ENCODE measurements around the gene FXR2. TPM values are rescaled to one million over a fixed set of nuclear protein-coding genes. Genes with fewer than 3 reads are reported as not detected.
A peak's percentile ranks its signal among the peaks of the same experiment; 100 is the strongest.

Gene FXR2
- total RNA-seq, 1 experiment from 2014 or later = 49.7 TPM

GRCh38 chr17:7579834-7580603 lies 34.7 kb downstream of the FXR2 start:
- ATAC-seq (no peak), DNase-seq (ENCODE audit: low read depth, low spot score) (no peak)
- POLR2A ChIA-PET = interaction anchor here (1.1 to 1.7 kb wide), 3 partner anchors 48 to 107 kb away, joined by 3 to 10 read pairs (median 4); partner anchors contain the start of genes SAT2, TP53 and WRAP53
- H3K27ac ChIP-seq (ENCODE audit: low read depth, low read length) = peak overlapping the region; percentile 66
- no peaks in the 10 kb centered on the region for H3K27me3 ChIP-seq (ENCODE audit: insufficient read depth, low read length)
- no peak for TF ChIP-seq SRF (IDR thresholded peaks at IDR 0.05; ENCODE audit: low read depth)
- no peak for TF ChIP-seq ZBTB33 (IDR thresholded peaks at IDR 0.05; ENCODE audit: extremely low read depth, insufficient replicate concordance, low read length)
- TF ChIP-seq RAD21 (IDR thresholded peaks at IDR 0.05; ENCODE audit: low read depth) = no peak
- no peak for TF ChIP-seq CBX3 (IDR thresholded peaks at IDR 0.05; ENCODE audit: low read depth)
- no peak for TF ChIP-seq FOSL1 (IDR thresholded peaks at IDR 0.05; ENCODE audit: low read depth)
- TF ChIP-seq POLR2AphosphoS5 (IDR thresholded peaks at IDR 0.05; ENCODE audit: low read depth, low read length) = no peak
- TF ChIP-seq CEBPB (IDR thresholded peaks at IDR 0.05; ENCODE audit: low read depth) = no peak
- no peak for TF ChIP-seq TCF7L2 (IDR thresholded peaks at IDR 0.05; ENCODE audit: borderline replicate concordance, extremely low read depth, insufficient read depth, insufficient read length)
- no peak for TF ChIP-seq ELF1 (IDR thresholded peaks at IDR 0.05; ENCODE audit: borderline replicate concordance, low read depth)
- TF ChIP-seq, protein P1, sequence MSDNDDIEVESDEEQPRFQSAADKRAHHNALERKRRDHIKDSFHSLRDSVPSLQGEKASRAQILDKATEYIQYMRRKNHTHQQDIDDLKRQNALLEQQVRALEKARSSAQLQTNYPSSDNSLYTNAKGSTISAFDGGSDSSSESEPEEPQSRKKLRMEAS (IDR thresholded peaks at IDR 0.05) = no peak
- TF ChIP-seq SP1 (IDR thresholded peaks at IDR 0.05; ENCODE audit: low read depth) = no peak
- no peak for TF ChIP-seq YY1 (IDR thresholded peaks at IDR 0.05; ENCODE audit: extremely low read depth, insufficient replicate concordance, low read depth, low read length)
- no peak for TF ChIP-seq POLR2A (IDR thresholded peaks at IDR 0.05; ENCODE audit: borderline replicate concordance, extremely low read depth, insufficient read depth, insufficient read length)
- no peak for TF ChIP-seq JUND (IDR thresholded peaks at IDR 0.05)
- no peak for TF ChIP-seq REST (IDR thresholded peaks at IDR 0.05; ENCODE audit: low read depth)
- TF ChIP-seq ZNF274 (IDR thresholded peaks at IDR 0.05; ENCODE audit: low read depth, low read length) = no peak
- no peak for TF ChIP-seq ZFX (IDR thresholded peaks at IDR 0.05)
- TF ChIP-seq ATF3 (IDR thresholded peaks at IDR 0.05) = no peak
- TF ChIP-seq EZH2 (IDR thresholded peaks at IDR 0.05) = no peak
- H3K9me3 ChIP-seq (ENCODE audit: control insufficient read depth in 1 of 2, insufficient read depth in 1 of 2, low read depth in 1 of 2, low read length in 2 of 2) = no peaks in the 10 kb centered on the region
- H3K9ac ChIP-seq (ENCODE audit: low read length) = peak overlapping the region; percentile 45
- H3K4me1 ChIP-seq (ENCODE audit: control insufficient read depth in 1 of 2, insufficient read depth in 2 of 2, low read length in 2 of 2) = peaks cover 13 to 70% of the 10 kb centered on the region in 2 experiments
- H3K9me2 ChIP-seq (ENCODE audit: insufficient read depth) = no peaks in the 10 kb centered on the region
- peak overlapping the region; percentile 17 to 24 for H3K4me3 ChIP-seq (replicated peaks in 1 of 2; ENCODE audit: low read depth in 1 of 2, low read length in 2 of 2)
- H2AFZ ChIP-seq (ENCODE audit: low read depth, low read length, poor library complexity, severe bottlenecking) = no peak overlapping the region
- CTCF ChIA-PET = interaction anchor here (0.7 to 1.2 kb wide), 3 partner anchors 19 to 461 kb away, joined by 3 to 5 read pairs (median 3); partner anchors contain the start of gene TNFSF12
- peaks cover 21% of the 10 kb centered on the region; the same call in 1 of the 2 replicates for H4K20me1 ChIP-seq (ENCODE audit: insufficient read depth)
- H3K36me3 ChIP-seq (ENCODE audit: control insufficient read depth in 1 of 2, insufficient read depth in 2 of 2, low read length in 2 of 2) = peaks cover 25 to 43% of the 10 kb centered on the region in 2 experiments
- no TSS peak for BruUV-seq (replicated peaks)
- RAD21 ChIA-PET (ENCODE audit: low non-redundant PET in 1 of 2, low total read pairs in 2 of 2, uncharacterized antibody in 2 of 2, unreplicated experiment in 2 of 2) = no interaction called here
- intact Hi-C loops (cut with micrococcal nuclease) = loop anchor here (5.0 kb wide), 1 partner anchor 257 kb away; no protein-coding TSS in a partner anchor
- peak overlapping the region; percentile 58 for H3K4me2 ChIP-seq (ENCODE audit: low read length)
- H3K79me2 ChIP-seq (ENCODE audit: insufficient read depth, low read length) = peaks cover 66% of the 10 kb centered on the region
